ENCODE measurements around the gene EMILIN1. TPM values are rescaled to one million over a fixed set of nuclear protein-coding genes. Genes with fewer than 3 reads are reported as not detected.
"Not testable (repeated sequence)": the region's sequence is repeated elsewhere in the genome, so short reads cannot be mapped to it uniquely, and the experiment has no call there.

EMILIN1 gene
- total RNA-seq, 3 donors from 2014 or later = 12.1 to 256 (median 42.3) TPM

DNA sequence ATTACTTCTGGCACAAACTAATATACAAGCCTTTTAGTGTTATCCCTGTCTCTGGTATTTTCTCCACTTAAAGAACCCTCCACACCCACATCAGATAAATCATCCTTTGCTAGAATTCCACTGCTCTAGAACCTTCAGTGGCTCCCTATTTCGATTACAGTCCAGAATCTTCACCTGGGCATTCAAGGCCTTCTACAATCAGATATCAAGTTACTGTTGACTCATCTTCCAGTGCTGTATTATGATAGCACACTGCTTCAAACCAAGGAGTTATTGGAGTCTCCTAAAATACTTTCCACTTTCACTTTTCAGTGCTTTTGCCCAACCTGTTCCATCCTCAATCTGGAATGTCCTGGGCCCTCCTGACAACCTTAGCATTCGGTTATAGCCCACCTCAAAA lies 37.1 kb downstream of the EMILIN1 start:
- intact Hi-C loops (cut with DNase I, micrococcal nuclease) = no loop called here
- Histone ChIP-seq H3K4me3 (no peak overlapping the region), H3K36me3 (ENCODE audit: low read depth) (no peaks in the 10 kb centered on the region), H3K4me1 (ENCODE audit: low read depth) (peaks cover 8% of the 10 kb centered on the region), H3K9me3 (no peaks in the 10 kb centered on the region)
- DNase-seq = no peak
- TF ChIP-seq, protein P1, sequence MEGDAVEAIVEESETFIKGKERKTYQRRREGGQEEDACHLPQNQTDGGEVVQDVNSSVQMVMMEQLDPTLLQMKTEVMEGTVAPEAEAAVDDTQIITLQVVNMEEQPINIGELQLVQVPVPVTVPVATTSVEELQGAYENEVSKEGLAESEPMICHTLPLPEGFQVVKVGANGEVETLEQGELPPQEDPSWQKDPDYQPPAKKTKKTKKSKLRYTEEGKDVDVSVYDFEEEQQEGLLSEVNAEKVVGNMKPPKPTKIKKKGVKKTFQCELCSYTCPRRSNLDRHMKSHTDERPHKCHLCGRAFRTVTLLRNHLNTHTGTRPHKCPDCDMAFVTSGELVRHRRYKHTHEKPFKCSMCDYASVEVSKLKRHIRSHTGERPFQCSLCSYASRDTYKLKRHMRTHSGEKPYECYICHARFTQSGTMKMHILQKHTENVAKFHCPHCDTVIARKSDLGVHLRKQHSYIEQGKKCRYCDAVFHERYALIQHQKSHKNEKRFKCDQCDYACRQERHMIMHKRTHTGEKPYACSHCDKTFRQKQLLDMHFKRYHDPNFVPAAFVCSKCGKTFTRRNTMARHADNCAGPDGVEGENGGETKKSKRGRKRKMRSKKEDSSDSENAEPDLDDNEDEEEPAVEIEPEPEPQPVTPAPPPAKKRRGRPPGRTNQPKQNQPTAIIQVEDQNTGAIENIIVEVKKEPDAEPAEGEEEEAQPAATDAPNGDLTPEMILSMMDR (IDR thresholded peaks at IDR 0.05) = no peak
- no peak for ATAC-seq

DNA sequence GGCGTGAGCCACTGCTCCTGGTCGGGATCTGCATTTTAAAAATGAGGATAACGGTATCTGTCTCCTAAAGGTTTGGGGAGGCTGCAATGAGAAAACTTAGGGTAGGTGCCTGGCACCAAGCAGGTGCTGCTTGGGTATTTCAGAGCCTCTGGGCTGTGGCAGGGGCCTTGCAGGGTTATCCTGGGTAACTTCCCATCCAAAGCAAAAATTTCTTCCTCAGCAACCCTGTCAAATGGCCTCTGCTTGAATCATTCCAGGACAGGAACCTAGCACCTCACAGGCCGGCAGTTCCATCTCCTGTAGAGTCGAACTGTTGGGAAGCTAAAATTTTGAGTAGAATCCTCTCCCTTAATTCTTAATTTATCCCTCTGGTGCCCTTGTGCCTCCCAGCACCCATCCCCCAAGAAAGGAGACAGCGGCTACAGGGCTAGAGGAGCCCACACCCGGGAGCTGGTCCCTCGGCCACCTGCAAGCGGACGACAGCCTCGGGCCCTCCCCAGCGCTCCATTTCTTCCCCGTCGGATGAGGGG lies 39.6 kb downstream of the EMILIN1 start:
- intact Hi-C loops (cut with DNase I, micrococcal nuclease) = no loop called here
- no peak for ATAC-seq

GRCh38 chr2:27118525-27119329 lies 40.3 kb downstream of the EMILIN1 start, which contains the start of gene CGREF1:
Gene CGREF1, minus strand, starts transcription at chr2:27119128. Its CDS starts 14,762 bp downstream, at chr2:27104366.
- ATAC-seq = peak; percentile 74
- TF ChIP-seq, protein P1 (IDR thresholded peaks at IDR 0.05) = no peak
- intact Hi-C loops (cut with DNase I, micrococcal nuclease) = no loop called here
- Histone ChIP-seq H3K4me3 (no peak within 1 kb of the TSS), H3K9me3 (no peaks in the 10 kb centered on the region), H3K4me1 (ENCODE audit: low read depth) (peaks cover 8% of the 10 kb centered on the region), H3K36me3 (ENCODE audit: low read depth) (no peaks in the 10 kb centered on the region)
- peak in 2 of 3 donors; percentile 19 to 55 for DNase-seq

More for the DNA sequence above, 39.6 kb downstream of the EMILIN1 start:
- H3K36me3 ChIP-seq (ENCODE audit: low read depth) = no peaks in the 10 kb centered on the region
- no peak for DNase-seq
- H3K9me3 ChIP-seq = no peaks in the 10 kb centered on the region
- peaks cover 8% of the 10 kb centered on the region for H3K4me1 ChIP-seq (ENCODE audit: low read depth)
- no peak overlapping the region for H3K4me3 ChIP-seq
- TF ChIP-seq, protein P1 (IDR thresholded peaks at IDR 0.05) = no peak

DNA sequence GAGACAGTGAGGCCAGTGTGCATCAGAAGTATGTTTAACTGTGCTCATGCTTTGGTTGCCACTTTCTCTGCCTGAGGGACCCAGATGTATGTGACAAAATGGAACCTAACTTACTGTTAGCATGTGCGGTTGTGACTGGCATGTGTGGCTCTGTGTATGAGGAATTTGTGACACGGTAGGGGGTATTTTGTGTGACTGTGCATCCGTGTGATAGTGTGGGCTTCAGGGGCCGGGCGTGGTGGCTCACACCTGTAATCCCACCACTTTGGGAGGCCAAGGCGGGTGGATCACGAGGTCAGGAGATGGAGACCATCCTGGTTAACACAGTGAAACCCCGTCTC lies 40.9 kb downstream of the EMILIN1 start:
- H3K4me3 ChIP-seq; intact Hi-C loops (cut with DNase I, micrococcal nuclease); H3K9me3 ChIP-seq; H3K4me1 ChIP-seq (ENCODE audit: low read depth); H3K36me3 ChIP-seq (ENCODE audit: low read depth); ATAC-seq; DNase-seq: not testable (repeated sequence)

DNA sequence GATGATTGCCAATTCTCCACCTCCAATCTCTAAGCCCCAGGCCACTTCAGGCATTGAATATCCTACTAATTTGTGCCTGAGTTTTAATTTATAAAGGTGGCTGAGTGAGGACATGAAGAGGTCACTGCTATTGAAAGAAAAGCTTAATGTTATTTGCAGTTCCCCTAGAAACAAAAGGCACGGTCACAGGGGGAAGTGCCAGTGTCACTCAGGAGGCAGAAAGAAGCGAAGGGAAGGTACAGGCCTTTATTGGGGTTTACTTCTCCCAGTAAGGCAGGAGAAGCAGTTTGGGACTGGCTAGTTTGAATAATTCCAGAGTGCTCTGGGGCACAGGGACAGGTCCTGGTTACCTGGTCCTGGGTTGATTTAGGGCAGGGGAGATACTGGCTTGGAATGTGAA lies 43.5 kb downstream of the EMILIN1 start:
- H3K4me1 ChIP-seq (ENCODE audit: low read depth) = peaks cover 8% of the 10 kb centered on the region
- TF ChIP-seq, protein P1 (IDR thresholded peaks at IDR 0.05) = no peak
- no peaks in the 10 kb centered on the region for H3K9me3 ChIP-seq
- no peaks in the 10 kb centered on the region for H3K36me3 ChIP-seq (ENCODE audit: low read depth)
- DNase-seq (no peak), ATAC-seq (no peak)
- no peak overlapping the region for H3K4me3 ChIP-seq
- intact Hi-C loops (cut with DNase I, micrococcal nuclease) = no loop called here

DNA sequence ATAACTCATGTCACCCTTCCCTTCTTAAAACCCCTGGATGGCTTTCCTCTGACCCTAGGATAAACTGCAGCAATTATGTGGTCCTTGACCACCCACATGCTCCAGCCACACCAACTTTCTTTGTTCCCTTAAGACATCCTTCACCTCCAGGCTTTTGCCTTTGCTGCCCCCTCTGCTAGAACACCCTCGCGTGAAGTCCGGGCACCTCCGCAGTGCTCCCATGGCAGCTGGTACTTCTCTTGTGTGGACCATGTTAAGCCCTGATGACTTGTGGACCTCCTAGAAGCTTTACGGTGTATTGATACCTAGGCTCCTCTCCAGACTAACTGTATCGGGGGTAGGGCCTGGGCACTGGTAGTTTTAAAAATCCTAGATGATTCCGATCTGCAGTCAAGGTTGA lies 44.4 kb downstream of the EMILIN1 start:
- DNase-seq = no peak
- Histone ChIP-seq H3K4me1 (ENCODE audit: low read depth) (peaks cover 8% of the 10 kb centered on the region), H3K9me3 (no peaks in the 10 kb centered on the region), H3K36me3 (ENCODE audit: low read depth) (no peaks in the 10 kb centered on the region), H3K4me3 (no peak overlapping the region)
- intact Hi-C loops (cut with DNase I, micrococcal nuclease) = no loop called here
- TF ChIP-seq, protein P1 (IDR thresholded peaks at IDR 0.05) = no peak
- ATAC-seq = no peak
